GM12872 (cell line): ENCODE results near the gene CDC6.

Source experiments
- CTCF ChIP-seq: IDR thresholded peaks from 3 replicates; pipeline ENCODE4 v1.5.1; 2011; ENCODE audit warnings: low read depth, mild to moderate bottlenecking, low read length, moderate library complexity; ENCODE audit not compliant: insufficient read depth

CDC6 gene

GRCh38 chr17:40298726-40299125 lies 11.0 kb downstream of the CDC6 start:
- no peak for TF ChIP-seq CTCF

GRCh38 chr17:40301315-40301714 lies 13.6 kb downstream of the CDC6 start:
- TF ChIP-seq CTCF, result no peak

GRCh38 chr17:40303009-40303657 lies 15.5 kb downstream of the CDC6 start:
- peak; percentile 70 for TF ChIP-seq CTCF

- TF ChIP-seq CTCF, result no peak
Measured at GRCh38 chr17:40303708-40304551, 16.3 kb downstream of the CDC6 start.

- TF ChIP-seq CTCF, result no peak
Measured at GRCh38 chr17:40306395-40306794, 18.7 kb downstream of the CDC6 start.

- TF ChIP-seq CTCF, result no peak
Measured at GRCh38 chr17:40307001-40307730, 19.5 kb downstream of the CDC6 start.

GRCh38 chr17:40307740-40308239 lies 20.1 kb downstream of the CDC6 start:
- TF ChIP-seq CTCF, result no peak
